Skeletal muscle cell (primary cell): ENCODE measurements around the gene PTPRN.
A peak's percentile ranks its signal among the peaks of the same experiment; 100 is the strongest.

Source experiments
- DNase-seq: peaks from one replicate; pipeline ENCODE4 v3.0.0-alpha.2; 2010; ENCODE audit warnings: low read depth
- H3K4me3 ChIP-seq: 2 replicates; pipeline ENCODE4 v1.5.1; 2011; ENCODE audit warnings: low read depth, mild to moderate bottlenecking, control low read depth, low read length, moderate library complexity

Gene PTPRN

DNA sequence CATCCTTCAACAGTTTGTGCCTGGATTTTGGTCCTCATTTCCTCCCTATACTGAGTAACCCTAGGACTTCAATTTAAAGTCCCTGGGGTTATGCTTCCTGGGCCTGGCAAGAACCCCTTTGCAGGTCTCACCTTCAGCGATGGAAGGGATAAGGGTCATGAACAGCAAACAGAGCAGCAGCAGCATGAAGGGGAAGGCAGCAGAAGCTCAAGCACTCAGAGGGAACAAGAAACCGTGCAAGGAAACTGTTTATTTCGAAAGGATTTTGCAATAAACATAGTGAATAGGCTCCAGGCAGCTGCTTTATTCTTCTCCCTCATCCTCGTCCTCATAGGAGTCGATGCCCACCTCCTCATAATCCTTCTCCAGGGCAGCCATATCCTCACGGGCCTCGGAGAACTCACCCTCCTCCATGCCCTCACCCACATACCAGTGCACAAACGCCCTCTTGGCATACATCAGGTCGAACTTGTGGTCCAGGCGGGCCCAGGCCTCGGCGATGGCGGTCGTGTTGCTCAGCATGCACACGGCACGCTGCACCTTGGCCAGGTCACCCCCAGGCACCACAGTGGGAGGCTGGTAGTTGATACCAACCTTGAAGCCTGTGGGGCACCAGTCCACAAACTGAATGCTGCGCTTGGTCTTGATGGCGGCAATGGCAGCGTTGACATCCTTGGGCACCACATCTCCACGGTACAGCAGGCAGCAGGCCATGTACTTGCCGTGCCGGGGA is 59.0 kb downstream of the PTPRN start:
- DNase-seq: no peak
- no peak overlapping the region for H3K4me3 ChIP-seq

DNA sequence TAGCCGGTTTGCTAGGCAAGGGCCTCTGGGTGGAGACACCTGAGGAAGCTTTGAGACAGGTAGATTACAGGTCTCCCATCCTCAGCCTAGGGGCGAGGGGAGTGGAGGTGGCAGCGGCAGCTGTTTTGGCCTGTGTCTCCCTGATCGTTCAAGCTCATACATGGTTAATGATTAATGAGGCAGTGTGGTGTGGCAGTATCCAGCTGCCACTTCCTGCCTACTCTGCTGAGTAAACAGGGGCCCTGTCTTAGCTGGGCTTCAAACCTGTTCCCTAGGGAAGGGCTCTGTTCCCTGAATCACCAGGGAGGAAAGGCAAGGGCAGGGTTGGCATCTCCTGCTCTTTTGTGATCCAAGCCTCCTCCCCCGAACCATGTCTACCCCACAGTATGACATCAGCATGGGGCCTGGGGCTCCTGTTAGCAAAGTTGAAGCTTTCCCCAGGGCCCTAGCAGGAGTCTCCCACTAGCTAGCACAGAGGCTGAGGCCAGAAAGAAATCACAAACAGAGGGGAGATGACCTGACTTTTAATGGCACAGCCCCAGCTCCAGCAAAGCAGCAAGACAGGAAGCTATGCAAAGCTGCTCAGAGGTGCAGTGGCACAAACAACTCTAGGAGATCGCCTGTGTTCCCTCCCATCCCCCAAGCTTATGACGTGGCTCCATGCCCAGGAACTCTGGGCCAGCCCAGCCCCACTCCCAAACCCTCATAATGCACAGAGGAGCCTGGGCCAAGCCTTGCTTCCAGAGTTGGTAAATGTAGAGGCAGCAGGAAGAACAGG is 59.8 kb downstream of the PTPRN start:
- no peak overlapping the region for H3K4me3 ChIP-seq
- DNase-seq: peak; percentile 83

DNA sequence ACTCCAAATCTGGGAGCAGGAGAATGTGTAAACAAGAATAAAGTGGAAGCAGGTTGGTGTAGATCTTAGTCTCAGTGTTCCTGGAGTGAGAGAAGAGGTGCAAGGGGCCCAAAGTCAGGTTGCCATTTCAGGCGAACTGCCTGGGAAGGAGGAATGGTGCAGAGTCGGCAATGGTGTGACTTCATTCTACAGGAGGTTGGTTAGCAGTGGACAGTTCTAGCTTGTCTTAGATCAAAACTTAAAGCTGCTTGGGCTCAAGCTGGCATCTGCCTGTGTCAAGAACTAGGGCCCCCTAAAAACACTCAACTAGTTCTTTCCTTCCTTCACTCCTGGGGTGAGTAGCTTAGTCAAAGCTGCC is 60.4 kb downstream of the PTPRN start:
- no peak for DNase-seq
- H3K4me3 ChIP-seq: no peak overlapping the region

- H3K4me3 ChIP-seq: no peak overlapping the region
- no peak for DNase-seq
Observed at GRCh38 chr2:219247678-219248642, 61.2 kb downstream of the PTPRN start.

DNA sequence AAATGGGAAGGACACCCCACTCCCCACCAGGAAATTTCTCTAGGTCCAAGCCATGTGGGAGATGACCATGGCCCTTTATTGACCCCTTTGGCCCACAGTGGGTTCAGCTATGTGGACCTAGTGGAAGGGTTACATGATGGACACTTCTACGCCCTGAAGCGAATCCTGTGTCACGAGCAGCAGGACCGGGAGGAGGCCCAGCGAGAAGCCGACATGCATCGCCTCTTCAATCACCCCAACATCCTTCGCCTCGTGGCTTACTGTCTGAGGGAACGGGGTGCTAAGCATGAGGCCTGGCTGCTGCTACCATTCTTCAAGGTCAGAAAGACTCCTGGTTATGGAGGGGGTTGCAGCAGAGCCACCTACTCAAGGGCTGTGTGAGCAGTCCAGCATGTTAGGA is 62.6 kb downstream of the PTPRN start:
- H3K4me3 ChIP-seq: no peak overlapping the region
- no peak for DNase-seq

DNA sequence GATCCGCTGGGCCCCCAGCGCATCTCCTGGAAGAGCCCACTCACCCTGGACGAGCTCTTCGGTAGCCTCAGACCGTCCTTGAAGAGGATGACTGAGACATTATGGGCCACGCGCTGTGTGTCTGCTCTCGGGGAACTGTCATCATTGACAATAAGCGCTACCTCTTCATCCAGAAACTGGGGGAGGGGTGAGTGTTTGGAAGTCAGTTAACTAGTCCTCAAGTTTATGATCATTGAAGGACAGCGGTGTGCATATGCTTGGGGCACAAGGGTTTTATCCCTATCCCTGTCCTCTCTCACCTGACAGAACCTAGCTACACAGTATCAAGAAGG is 63.3 kb downstream of the PTPRN start:
- DNase-seq: no peak
- peak overlapping the region; percentile 90 for H3K4me3 ChIP-seq

- peak within 1 kb of the TSS; percentile 90 for H3K4me3 ChIP-seq
- DNase-seq: peak; percentile 84
Observed at GRCh38 chr2:219245148-219245898, 63.9 kb downstream of the PTPRN start, which contains the start of the genes GLB1L and STK16. GLB1L (minus strand) TSS chr2:219245444; CDS start chr2:219243573, 1,871 bp downstream. STK16 (plus strand) TSS chr2:219245479; CDS start chr2:219246000, 521 bp downstream.

DNA sequence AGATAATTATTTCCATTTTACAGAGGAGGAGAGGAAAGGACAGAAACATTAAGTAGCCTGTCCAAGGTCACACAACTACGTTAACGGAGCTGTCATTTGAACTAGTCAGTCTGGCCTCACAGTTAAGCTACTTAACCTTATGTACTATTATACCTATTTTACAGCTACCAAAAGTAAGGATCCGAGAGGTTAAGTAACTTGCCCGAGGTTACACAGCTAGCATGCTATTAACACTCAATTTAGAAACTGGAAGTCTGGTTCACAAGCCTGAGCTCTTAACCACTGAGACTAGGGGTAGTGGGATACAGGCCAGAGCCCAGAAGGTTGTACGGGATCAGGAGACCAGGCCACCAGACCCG is 64.4 kb downstream of the PTPRN start:
- DNase-seq: no peak

DNA sequence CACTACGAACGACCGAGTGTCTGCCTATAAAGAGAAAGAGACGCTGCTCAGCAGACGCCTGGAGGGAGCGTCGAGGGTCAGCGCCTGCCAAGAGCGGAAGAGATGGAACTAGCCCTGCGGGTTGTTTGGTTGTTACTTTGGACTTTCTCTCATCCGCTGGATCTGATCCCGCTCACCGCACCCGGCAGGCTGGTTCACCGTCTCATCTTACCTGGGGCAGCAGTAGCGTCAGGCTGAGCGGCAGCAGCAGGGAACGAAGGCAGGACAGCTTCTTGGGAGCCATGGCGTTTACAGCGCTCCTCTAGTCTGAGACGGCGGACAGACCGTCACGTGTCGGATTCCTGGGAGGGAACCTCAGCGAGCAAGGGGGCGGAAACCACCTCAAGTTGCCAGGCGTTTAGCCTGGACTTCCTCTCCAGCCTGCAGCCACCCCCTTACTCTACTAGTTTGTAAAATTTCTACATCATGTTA is 65.9 kb downstream of the PTPRN start:
- H3K4me3 ChIP-seq: peak overlapping the region; percentile 25

More for the DNA sequence above, 64.4 kb downstream of the PTPRN start:
- H3K4me3 ChIP-seq: peak overlapping the region; percentile 90

More for the DNA sequence above, 65.9 kb downstream of the PTPRN start:
- no peak for DNase-seq
